ENCODE measurements around the gene USP6NL. TPM values are rescaled to one million over a fixed set of nuclear protein-coding genes. Genes with fewer than 3 reads are reported as not detected.

Gene USP6NL
- total RNA-seq, 1 experiment from 2014 or later, result 35.6 TPM

DNA sequence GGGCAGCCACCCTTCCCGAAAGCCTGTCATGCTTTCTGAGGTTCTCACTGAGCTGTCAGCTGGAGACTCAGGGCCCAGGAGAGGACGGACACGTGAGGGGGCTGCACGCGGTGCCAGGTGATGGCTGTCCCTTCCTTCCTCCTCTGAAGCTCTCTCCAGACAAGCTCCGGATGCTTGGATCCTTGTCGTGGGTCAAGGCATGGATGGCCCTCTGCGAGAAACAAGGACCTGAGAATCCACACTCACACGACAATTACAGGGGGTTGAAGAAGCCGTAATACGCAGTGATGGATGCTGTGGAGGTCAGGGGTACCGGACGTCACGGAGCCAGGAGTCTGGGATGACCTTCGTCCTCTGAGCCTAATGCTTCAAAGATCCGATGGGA is 170.3 kb downstream of the USP6NL start:
- no TSS peak for BruUV-seq (replicated peaks)
- H3K9me3 Mint-ChIP-seq (ENCODE audit: unreplicated experiment), result no peaks in the 10 kb centered on the region
- Histone ChIP-seq H3K4me1 (no peaks in the 10 kb centered on the region), H3K27me3 (replicated peaks; ENCODE audit: control insufficient read depth, insufficient read depth, low read length) (no peaks in the 10 kb centered on the region), H3K36me3 (ENCODE audit: control insufficient read depth, insufficient read depth, low read length) (no peaks in the 10 kb centered on the region), H3K9me3 (no peaks in the 10 kb centered on the region), H3K4me3 (ENCODE audit: low read depth, low read length) (no peak overlapping the region)
- H3K4me3 Mint-ChIP-seq (ENCODE audit: unreplicated experiment), result no peak overlapping the region
- ChIA-PET POLR2A (no interaction called here), CTCF (interaction anchor here (0.6 to 1.1 kb wide), 3 partner anchors 9 to 25 kb away, joined by 3 to 4 read pairs (median 3); no protein-coding TSS in a partner anchor)
- H3K36me3 Mint-ChIP-seq (ENCODE audit: insufficient read depth, unreplicated experiment), result no peaks in the 10 kb centered on the region
- H3K27me3 Mint-ChIP-seq (ENCODE audit: insufficient read depth, unreplicated experiment), result peaks cover 11% of the 10 kb centered on the region
- DNase-seq, result no peak
- H3K4me1 Mint-ChIP-seq (ENCODE audit: low read depth, unreplicated experiment), result no peaks in the 10 kb centered on the region
- no peak overlapping the region for H3K27ac Mint-ChIP-seq (ENCODE audit: unreplicated experiment)
- intact Hi-C loops (cut with micrococcal nuclease; ENCODE audit: unreplicated experiment), result no loop called here
- TF ChIP-seq, protein P1, sequence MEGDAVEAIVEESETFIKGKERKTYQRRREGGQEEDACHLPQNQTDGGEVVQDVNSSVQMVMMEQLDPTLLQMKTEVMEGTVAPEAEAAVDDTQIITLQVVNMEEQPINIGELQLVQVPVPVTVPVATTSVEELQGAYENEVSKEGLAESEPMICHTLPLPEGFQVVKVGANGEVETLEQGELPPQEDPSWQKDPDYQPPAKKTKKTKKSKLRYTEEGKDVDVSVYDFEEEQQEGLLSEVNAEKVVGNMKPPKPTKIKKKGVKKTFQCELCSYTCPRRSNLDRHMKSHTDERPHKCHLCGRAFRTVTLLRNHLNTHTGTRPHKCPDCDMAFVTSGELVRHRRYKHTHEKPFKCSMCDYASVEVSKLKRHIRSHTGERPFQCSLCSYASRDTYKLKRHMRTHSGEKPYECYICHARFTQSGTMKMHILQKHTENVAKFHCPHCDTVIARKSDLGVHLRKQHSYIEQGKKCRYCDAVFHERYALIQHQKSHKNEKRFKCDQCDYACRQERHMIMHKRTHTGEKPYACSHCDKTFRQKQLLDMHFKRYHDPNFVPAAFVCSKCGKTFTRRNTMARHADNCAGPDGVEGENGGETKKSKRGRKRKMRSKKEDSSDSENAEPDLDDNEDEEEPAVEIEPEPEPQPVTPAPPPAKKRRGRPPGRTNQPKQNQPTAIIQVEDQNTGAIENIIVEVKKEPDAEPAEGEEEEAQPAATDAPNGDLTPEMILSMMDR (IDR thresholded peaks at IDR 0.05; ENCODE audit: insufficient read depth in 1 of 2, low read depth in 1 of 2, low read length in 1 of 2, severe bottlenecking in 1 of 2, unreplicated experiment in 1 of 2), result no peak

GRCh38 chr10:11440250-11441150 is 170.9 kb downstream of the USP6NL start:
- no TSS peak for BruUV-seq (replicated peaks)
- Mint-ChIP-seq H3K36me3 (ENCODE audit: insufficient read depth, unreplicated experiment) (no peaks in the 10 kb centered on the region), H3K4me3 (ENCODE audit: unreplicated experiment) (no peak overlapping the region), H3K27ac (ENCODE audit: unreplicated experiment) (no peak overlapping the region), H3K4me1 (ENCODE audit: low read depth, unreplicated experiment) (no peaks in the 10 kb centered on the region), H3K27me3 (ENCODE audit: insufficient read depth, unreplicated experiment) (peaks cover 8% of the 10 kb centered on the region), H3K9me3 (ENCODE audit: unreplicated experiment) (no peaks in the 10 kb centered on the region)
- H3K4me1 ChIP-seq, result no peaks in the 10 kb centered on the region
- TF ChIP-seq, protein P1 (IDR thresholded peaks at IDR 0.05; ENCODE audit: insufficient read depth in 1 of 2, low read depth in 1 of 2, low read length in 1 of 2, severe bottlenecking in 1 of 2, unreplicated experiment in 1 of 2), result no peak
- intact Hi-C loops (cut with micrococcal nuclease; ENCODE audit: unreplicated experiment), result no loop called here
- ChIA-PET POLR2A (no interaction called here), CTCF (interaction anchor here (0.6 to 1.1 kb wide), 3 partner anchors 10 to 26 kb away, joined by 3 to 4 read pairs (median 3); no protein-coding TSS in a partner anchor)
- H3K4me3 ChIP-seq (ENCODE audit: low read depth, low read length), result no peak overlapping the region
- H3K27me3 ChIP-seq (replicated peaks; ENCODE audit: control insufficient read depth, insufficient read depth, low read length), result no peaks in the 10 kb centered on the region
- H3K9me3 ChIP-seq, result no peaks in the 10 kb centered on the region
- no peak for DNase-seq
- no peaks in the 10 kb centered on the region for H3K36me3 ChIP-seq (ENCODE audit: control insufficient read depth, insufficient read depth, low read length)

GRCh38 chr10:11439523-11440053 is 171.9 kb downstream of the USP6NL start:
- POLR2A ChIA-PET, result no interaction called here
- Mint-ChIP-seq H3K27ac (ENCODE audit: unreplicated experiment) (no peak overlapping the region), H3K4me3 (ENCODE audit: unreplicated experiment) (no peak overlapping the region), H3K9me3 (ENCODE audit: unreplicated experiment) (no peaks in the 10 kb centered on the region), H3K27me3 (ENCODE audit: insufficient read depth, unreplicated experiment) (peaks cover 8% of the 10 kb centered on the region), H3K4me1 (ENCODE audit: low read depth, unreplicated experiment) (no peaks in the 10 kb centered on the region), H3K36me3 (ENCODE audit: insufficient read depth, unreplicated experiment) (no peaks in the 10 kb centered on the region)
- DNase-seq, result no peak
- H3K4me1 ChIP-seq, result no peaks in the 10 kb centered on the region
- no TSS peak for BruUV-seq (replicated peaks)
- CTCF ChIA-PET, result no interaction called here
- H3K9me3 ChIP-seq, result no peaks in the 10 kb centered on the region
- H3K4me3 ChIP-seq (ENCODE audit: low read depth, low read length), result no peak overlapping the region
- intact Hi-C loops (cut with micrococcal nuclease; ENCODE audit: unreplicated experiment), result no loop called here
- H3K36me3 ChIP-seq (ENCODE audit: control insufficient read depth, insufficient read depth, low read length), result no peaks in the 10 kb centered on the region
- H3K27me3 ChIP-seq (replicated peaks; ENCODE audit: control insufficient read depth, insufficient read depth, low read length), result no peaks in the 10 kb centered on the region
- TF ChIP-seq, protein P1 (IDR thresholded peaks at IDR 0.05; ENCODE audit: insufficient read depth in 1 of 2, low read depth in 1 of 2, low read length in 1 of 2, severe bottlenecking in 1 of 2, unreplicated experiment in 1 of 2), result no peak

All from Caco-2 (cell line).